SK-N-SH (cell line): Measurements from ENCODE around the gene SGTA.

Experiments
- CTCF ChIP-seq: fragments of 200-600 bp; sonication (generic); IDR thresholded peaks from 2 replicates; pipeline ENCODE4 v1.6.1; 2017; ENCODE audit warnings: antibody characterized with exemption, mild to moderate bottlenecking, moderate library complexity
- MAX ChIP-seq: IDR thresholded peaks from 2 replicates; pipeline ENCODE4 v1.4.0; 2012; ENCODE audit warnings: low read depth
- TAF1 ChIP-seq: IDR thresholded peaks from 2 replicates; pipeline ENCODE4 v1.6.1; 2012; ENCODE audit warnings: low read depth, mild to moderate bottlenecking, low read length, moderate library complexity, borderline replicate concordance
- TCF12 ChIP-seq: IDR thresholded peaks from 2 replicates; pipeline ENCODE4 v1.4.0; 2012

GRCh38 chr19:2810141-2811091, 27.3 kb upstream of the SGTA start:
- TF ChIP-seq TAF1 (no peak), MAX (no peak), CTCF (no peak), TCF12 (no peak)
